HG03354 (cell line): ENCODE results near the gene WDR86.

Experiments
- ATAC-seq: cut with Tn5 transposase; IDR thresholded peaks from one replicate; pipeline ENCODE4 v1.9.1; 2021; ENCODE audit warnings: mild to moderate bottlenecking; ENCODE audit not compliant: unreplicated experiment, poor library complexity, severe bottlenecking

WDR86 gene

DNA sequence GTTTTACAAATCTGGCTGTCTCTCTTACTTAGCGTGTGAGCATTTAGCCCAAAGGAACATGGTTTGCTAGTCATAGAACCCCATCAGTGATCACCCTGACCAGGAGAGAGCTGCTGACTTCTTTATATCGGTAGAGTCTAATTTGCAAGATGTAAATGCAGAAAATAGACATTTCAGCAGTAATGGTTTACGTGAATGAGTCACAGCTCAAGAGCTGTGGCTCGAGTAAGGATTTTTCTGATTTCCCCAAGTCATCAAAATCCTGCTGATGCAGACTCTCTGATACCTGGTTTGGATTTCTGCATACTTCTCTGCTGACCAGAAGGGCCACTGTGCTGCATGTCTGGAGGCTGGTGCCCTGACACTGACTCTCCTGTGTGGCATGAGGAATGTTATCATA lies 42.6 kb downstream of the WDR86 start:
- ATAC-seq, result no peak

DNA sequence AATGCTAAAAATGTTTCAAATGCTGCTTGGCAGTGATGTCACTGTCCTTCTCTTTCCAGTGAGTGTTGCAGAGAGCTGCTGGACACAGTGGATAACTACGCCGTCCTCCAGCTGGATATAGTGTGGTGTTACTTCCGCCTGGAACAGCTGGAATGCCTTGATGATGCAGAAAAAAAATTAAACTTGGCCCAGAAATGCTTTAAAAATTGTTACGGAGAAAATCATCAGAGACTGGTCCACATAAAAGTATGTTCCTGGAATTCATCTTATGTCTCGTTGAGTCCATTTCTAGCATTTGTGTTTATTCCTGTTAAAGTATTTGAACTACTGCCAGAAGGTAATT lies 43.0 kb downstream of the WDR86 start:
- no peak for ATAC-seq

- ATAC-seq, result no peak
These were observed 43.5 kb downstream of the WDR86 start for GRCh38 chr7:151366166-151366879.

- ATAC-seq, result no peak
These were observed 46.7 kb downstream of the WDR86 start for GRCh38 chr7:151363182-151363581.

DNA sequence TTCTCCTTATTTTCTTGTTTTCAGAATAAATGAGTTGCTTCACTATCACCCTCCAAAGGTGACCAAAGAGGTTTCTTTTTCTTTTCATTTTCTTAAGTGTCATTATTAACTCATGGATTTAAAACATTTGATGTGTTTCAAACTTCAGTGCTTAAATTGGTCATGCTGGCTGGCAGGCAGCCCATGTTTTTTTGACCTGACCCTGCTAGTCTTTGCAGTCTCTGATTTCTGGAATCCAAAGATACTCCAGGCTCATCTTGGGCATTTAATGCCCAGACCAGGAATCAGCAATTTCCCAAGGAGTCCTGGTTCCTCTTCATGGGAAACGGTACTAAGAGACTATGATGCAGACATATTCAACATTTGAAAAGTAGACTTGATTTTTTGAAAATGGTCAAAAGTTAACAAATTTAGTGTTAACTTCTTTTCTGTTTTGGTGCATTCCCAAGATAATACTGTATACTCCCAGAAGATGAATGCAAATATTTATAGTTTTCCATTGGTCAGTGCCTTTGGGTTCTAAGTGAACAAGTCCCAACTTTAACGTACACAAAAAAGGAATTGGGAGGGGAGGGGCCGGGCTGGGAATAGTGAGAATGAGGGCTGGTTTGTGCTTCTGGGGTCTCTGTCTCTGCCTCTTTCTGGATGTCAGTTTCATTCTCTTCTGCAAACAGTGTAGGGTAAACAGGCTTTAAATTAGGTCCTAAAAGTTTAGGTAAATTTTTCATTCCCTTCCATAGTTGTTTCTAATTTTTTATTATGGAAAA lies 48.5 kb downstream of the WDR86 start:
- no peak for ATAC-seq

DNA sequence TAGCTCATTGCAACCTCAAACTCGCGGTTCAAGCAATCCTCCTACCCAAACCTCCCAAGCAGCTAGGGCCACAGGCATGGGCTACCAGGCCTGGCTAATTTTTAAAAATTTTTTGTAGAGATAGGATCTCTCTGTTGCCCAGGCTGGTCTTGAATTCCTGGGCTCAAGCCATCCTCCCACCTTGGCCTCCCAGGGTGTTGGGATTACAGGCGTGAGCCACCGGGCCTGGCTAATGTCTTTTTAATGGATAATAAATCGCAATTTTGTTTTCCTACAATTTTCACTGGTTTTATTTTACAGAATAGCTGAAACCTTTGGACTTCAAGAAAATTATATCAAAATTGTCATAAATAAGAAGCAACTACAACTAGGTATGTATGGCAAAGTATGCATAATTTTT lies 57.3 kb downstream of the WDR86 start:
- ATAC-seq, result peak; percentile 8

- peak; percentile 46 for ATAC-seq
These were observed 57.9 kb downstream of the WDR86 start for GRCh38 chr7:151351967-151352366.

- no peak for ATAC-seq
These were observed 58.8 kb downstream of the WDR86 start for GRCh38 chr7:151351027-151351426.

DNA sequence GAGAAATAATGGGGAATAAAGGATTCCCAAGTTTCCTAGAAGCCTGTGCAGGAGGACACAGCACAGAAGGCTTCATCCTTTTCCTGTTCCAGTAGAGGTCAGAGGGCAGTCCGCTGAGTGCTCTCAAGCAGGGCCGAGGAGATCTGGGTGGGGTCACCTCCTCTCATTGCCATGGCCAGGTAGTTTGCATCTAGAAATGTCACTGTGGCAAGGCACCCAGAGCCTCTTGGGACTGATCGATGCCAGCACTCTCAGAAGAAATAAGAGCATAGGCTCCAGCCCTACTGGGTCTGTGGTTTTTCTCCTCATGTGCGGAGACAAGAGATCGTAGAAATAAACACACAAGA lies 60.4 kb downstream of the WDR86 start:
- peak; percentile 44 for ATAC-seq

DNA sequence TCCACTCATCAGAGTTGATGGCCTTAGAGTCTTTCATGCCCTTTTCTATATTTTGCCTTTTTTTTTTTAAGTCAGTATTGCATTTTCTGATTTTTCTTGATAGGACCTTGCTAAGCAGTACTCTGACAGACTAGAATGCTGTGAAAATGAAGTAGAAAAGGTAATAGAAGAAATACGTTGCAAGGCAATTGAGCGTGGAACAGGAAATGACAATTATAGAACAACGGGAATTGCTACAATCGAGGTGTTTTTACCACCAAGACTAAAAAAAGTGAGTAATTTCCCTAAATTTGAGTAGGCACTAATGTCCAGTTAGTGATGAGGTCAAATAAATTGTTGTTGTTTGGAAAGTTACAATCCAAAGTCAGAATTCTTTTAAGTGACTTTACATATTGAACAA lies 60.9 kb downstream of the WDR86 start:
- no peak for ATAC-seq

DNA sequence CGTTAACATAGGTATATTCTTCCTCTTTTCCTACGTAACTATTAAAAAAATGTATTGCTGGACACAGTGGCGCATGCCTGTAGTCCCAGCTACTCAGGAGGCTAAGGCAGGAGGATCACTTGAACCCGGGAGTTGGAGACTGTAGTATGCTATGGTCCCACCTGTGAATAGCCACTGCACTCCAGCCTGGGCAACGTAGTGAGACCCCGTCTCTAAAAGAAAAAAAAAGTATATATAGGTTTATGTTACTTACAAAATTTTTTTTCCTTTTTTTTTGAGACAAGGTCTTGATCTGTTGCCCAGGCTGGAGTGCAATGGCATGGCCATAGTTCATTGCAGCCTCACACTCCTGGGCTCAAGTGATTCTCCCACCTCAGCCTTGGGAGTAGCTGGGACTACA lies 62.6 kb downstream of the WDR86 start:
- no peak for ATAC-seq

DNA sequence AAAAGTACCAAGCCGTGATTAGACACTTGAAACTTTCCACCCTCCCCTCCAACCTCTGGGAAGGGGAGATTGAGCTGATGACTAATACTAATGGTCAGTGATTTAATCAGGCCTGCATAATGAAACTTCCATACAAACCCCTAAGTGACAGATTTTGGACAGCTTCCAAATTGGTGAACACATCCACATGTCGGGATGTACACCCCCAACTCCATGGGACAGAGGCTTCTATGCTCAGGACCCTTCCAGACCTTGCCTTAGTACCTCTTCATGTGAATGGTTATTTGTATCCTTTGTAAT lies 63.4 kb downstream of the WDR86 start:
- no peak for ATAC-seq

DNA sequence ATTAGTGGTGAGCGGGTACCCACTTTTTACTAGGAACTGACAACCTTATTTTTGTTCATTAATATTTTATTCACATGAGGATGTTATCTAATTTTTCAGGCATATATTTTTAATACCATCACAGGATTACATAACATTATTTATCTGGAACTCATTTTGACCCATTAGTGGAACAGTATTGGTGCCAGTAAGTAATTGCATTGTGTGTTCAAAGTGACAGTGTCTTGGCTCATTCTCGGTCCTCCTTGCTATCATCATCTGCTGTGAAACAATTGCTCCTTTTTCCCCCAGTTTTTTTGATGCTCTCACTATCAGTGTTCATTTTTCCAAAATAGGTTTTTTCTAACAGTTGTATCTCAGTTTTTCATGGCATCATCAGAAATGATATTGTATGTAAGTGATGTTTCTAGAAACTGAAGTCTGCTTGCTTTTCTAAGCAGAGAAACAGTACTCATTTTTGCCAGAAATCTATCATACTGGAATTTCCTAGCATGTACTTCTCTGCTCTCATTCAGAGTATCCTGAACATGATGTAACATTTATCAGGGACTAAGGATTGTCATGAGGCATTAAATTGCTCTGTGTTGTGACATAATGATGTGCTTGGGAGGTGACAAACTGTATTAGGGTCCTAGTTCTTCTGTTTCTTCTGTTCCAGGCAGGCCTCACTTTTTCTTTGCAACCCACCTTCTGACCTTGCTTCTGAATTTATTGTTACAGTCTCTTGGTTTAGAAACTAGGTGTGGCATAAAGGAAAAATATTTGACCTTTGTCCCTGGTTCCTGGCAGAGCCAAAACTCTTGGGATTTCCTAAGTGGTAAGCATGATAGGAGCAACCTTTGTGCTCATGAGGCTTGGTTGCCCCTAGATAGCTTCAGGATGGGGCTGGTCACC lies 64.0 kb downstream of the WDR86 start:
- no peak for ATAC-seq

DNA sequence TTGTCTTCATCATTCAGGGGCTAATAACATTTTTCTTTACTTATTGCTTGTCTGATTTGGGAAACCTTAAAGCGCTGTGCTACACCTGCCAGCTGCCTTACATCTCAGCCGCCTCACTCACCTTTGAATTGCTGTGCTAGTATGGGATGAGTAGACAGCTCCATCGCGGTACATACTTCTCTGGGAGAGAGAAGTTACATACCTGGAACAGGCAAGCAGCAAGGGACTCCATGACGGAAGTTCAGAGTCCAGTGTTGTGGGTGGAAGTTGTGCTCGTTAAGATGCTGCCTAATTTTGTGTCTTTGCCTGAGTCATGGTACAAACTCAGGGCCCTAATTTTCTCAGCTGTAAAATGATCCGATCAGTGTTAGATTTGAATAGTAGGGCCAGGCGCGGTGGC lies 66.3 kb downstream of the WDR86 start:
- ATAC-seq, result no peak

DNA sequence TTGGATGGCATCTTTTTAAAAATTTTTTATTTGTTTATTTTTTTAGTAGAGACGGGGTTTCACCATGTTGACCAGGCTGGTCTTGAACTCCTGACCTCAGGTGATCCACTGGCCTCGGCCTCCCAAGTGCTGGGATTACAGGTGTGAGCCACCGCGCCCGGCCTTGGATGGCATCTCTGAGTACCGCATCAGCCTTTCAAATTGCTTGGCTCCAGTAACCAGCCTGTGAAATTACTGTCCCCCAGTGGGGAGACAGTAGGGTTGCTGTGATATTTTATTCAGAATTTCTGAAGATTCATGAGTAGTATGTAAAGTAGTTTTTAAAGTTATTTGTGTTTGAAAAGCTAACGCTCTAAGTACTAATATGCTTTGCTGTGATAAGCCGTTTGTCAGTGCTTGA lies 67.0 kb downstream of the WDR86 start:
- ATAC-seq, result no peak

GRCh38 chr7:151342102-151342646 lies 67.7 kb downstream of the WDR86 start:
- ATAC-seq, result peak; percentile 70

- peak; percentile 68 for ATAC-seq
These were observed 68.3 kb downstream of the WDR86 start, which contains the start of gene NUB1 for GRCh38 chr7:151341357-151342101. TSS of gene NUB1 (plus strand) at chr7:151341812. CDS start at chr7:151345350, 3,538 bp downstream.

- ATAC-seq, result peak; percentile 0
These were observed 69.0 kb downstream of the WDR86 start for GRCh38 chr7:151340794-151341356.

- ATAC-seq, result peak; percentile 50
These were observed 70.0 kb downstream of the WDR86 start for GRCh38 chr7:151339651-151340382.
